GM19324 (cell line): ENCODE results near the gene CRHBP.
"Not testable (repeated sequence)": the region's sequence is repeated elsewhere in the genome, so short reads cannot be mapped to it uniquely, and the experiment has no call there.

Source experiments
- ATAC-seq: cut with Tn5 transposase; IDR thresholded peaks from one replicate; pipeline ENCODE4 v1.9.1; 2021; ENCODE audit warnings: mild to moderate bottlenecking, moderate library complexity; ENCODE audit not compliant: unreplicated experiment, low FRiP score

The CRHBP gene

DNA sequence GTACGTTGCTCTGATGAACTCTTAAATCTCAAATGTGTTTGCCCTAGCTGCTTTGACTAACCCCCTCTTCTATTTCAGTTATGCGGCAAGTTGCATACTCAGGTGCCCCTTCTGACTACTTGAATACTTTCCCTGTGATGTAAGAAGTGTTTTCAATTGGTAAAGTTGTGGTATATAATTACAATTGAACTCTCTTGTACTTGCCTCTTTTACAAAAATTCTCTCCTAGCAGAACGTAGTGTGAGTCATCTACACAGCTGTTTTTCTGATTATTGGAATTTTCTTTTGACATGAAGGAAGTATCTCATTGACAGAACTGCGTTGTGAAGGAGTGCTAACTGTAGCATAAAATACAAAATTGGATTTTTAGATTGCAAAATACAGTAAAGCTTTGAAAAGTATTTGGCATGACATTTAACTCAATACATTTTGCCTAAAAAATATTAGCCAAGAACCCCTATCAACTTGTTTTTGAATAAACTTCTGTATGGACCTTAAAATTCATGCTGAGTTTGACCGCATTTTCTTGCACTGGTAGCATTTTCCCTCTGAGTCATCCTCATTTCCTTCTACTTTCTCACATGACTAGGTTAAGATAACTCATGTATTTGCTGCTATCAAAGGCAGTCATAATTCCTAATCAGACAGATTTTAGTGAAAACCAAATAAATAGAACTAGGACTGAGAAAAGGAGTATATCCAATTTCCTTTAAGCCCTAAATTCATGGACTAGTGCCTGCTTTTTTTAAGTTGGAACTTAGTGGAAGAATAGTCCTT is 6.3 kb downstream of the CRHBP start:
- no peak for ATAC-seq

DNA sequence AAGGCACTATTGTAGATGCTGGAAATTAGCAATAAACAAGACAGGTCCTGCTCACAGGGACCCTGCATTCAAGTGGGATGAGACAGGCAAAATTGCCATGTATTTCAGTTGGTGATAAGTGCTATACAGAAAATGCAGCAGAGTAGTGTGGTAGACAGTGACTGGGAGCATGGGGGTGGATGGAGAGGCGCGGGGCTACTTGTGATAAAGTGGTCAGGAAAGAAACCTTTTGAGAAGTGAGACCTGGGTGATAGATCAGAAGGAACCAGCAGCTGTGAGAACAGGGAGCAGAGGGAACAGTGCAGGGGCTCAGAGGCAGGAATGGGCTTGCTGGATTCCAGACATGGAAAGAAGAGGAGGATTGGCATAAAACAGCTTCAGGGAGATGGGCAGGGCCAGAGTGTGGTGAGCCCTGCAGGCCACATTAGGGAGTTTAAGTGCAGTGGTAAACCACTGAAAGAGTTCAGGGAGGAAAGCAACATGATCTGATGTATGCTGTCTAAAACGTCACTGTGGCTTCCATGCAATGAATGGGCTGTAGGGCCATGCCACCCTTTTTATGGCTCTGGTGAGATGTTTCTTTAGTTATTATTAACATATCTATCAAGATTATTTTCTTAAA is 7.3 kb downstream of the CRHBP start:
- no peak for ATAC-seq

DNA sequence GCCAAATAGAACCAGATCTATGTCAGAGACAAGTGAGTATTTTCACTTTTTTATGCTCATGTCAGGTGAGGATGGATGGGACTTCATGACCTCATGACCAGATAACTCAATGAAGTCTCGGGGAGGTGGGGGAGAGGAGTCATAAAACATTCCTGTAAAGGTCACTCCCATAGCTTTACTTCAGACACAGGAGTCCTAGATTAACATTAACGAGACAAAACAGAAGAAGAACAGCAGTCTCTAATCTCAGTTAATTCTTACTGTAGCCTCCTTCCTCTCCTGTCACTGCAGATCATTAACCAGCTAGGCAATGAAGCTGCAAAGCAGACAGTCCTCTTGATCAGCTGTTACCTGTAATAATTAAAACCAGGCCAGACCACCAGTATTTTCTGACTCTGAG is 11.2 kb downstream of the CRHBP start:
- ATAC-seq = no peak

DNA sequence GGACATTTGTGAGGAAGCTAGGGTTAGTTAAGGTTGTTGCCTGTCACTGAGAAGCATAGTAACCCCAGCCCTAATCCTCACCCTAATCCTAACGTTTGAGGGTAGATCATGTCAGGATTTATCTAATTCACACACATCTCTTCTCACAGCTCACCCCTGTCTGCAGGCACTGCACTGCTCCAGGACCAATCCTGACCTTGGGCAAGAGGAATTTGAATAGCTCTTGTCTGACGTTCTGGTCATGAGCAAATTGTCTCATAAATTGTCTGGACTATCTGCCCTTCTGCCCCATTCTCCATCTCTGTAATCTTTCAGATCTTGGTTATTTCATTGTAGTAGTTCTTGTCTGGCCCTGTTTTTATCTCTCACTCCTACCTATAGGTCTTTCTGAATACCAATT is 18.7 kb downstream of the CRHBP start:
- no peak for ATAC-seq

DNA sequence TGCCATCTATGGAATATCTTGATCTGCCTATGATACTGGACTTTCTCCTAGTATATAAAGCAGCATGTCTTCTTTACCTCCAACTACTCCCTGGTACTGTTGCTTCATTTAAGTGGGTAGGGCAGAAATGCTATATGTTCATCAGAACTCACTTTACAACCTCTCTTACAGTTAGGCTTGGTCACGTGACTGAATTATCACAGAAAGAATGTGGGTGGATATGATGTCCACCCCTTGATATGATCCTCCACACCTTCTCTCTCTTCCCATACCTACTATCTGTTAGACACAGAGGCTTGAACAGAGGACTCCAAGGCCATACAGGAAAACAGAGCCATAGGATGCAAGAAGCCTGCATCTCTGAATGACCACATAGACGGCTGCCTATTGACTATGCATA is 19.8 kb downstream of the CRHBP start:
- no peak for ATAC-seq

DNA sequence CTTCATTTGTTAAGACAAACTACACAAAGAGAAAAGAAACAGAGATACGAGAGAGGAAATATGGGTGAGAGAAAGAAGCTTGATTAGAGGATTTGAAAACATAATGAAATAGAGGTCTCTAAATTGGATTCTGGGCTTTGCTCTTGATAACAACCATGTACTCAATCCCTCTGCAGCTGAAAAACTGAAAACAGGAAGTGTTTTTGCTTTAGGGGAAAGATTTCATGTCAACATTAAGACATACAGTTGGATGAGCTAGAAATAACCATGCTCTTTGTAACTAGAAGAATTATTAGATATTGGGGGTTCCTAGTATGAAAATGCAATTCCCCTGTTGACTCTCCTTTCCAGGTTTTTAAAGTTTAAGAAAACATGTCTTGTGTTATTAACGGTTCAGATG is 21.9 kb downstream of the CRHBP start:
- ATAC-seq = no peak

DNA sequence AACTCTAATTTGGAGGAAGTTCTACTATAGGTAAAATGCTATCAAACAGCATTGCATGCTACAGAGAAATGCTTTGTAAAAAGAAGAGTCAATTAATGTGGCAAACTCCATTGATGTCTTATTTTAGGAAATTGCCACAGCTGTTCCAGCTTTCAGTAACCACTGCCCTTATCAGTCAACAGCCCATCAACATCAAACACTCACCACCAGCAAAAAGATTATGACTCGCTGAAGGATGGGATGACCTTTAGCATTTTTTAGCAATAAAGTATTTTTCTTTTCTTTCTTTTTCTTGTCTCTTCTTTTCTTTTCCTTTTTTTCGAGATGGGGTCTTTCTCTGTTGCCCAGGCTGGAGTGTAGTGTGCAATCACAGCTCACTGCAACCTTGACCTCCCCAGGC is 26.0 kb downstream of the CRHBP start:
- ATAC-seq = no peak

DNA sequence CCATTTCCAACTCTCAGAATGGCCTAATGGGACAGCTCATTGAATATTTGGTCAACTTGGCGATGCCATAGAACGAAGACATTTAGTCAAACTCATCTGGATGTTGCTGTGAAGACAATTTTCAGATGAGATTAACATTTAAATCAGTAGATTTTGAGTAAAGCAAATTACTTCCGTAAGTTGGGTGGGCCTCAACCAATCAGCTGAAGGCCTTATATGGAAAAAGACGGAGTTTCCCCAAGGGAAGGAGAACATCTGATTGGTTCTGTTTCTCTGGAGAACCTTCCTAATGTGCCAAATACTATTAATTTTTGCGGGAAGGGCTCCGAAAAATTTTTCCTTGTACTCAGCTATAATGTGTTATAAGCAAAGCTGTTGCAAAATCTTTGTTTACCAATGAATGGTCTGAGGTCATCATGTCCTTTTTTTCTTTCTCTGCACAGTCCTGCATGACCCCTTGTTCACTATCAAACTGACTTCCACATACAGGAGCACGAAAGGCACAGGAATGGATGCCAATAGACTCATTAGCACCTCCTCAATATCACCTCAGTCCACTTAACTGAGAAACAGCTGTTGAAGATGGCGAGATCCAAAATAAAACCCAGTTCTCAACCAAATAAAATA is 27.8 kb downstream of the CRHBP start:
- ATAC-seq = no peak

DNA sequence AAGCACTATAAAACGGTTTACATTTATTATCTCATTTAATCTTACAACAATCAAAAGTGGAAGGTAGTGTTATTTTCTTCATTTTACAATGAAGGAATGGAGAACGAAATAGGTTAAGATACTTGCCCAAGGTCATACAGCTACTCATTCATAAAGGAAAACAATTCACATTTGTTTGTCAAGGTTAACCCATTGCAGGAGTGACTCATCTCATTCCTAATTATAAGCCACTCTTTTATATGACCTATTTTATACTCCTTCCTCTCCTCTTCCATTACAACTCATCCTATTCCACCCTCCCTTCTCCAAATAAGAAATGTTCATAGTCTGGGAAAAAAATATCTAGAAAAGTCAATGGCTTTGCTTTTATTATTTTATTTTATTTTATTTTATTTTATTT is 29.6 kb downstream of the CRHBP start:
- ATAC-seq = no peak

DNA sequence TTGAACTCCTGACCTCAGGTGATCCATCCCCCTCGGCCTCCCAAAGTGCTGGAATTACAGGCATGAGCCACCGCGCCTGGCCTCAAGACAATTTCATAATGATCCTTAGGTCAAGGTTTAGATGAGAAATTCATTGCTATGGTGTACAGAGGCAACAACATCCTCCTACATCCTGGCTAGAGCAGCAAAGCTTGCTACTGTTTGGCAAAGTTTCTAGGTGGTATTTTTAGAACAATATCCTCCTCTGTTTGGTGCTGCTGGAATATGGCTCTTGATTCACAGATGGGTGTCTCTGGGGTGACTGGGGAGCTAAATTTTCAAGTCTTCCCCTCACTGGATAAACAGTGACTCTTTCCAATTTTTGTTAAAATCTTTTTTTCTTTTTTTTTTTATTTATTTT is 30.6 kb downstream of the CRHBP start:
- ATAC-seq = no peak

DNA sequence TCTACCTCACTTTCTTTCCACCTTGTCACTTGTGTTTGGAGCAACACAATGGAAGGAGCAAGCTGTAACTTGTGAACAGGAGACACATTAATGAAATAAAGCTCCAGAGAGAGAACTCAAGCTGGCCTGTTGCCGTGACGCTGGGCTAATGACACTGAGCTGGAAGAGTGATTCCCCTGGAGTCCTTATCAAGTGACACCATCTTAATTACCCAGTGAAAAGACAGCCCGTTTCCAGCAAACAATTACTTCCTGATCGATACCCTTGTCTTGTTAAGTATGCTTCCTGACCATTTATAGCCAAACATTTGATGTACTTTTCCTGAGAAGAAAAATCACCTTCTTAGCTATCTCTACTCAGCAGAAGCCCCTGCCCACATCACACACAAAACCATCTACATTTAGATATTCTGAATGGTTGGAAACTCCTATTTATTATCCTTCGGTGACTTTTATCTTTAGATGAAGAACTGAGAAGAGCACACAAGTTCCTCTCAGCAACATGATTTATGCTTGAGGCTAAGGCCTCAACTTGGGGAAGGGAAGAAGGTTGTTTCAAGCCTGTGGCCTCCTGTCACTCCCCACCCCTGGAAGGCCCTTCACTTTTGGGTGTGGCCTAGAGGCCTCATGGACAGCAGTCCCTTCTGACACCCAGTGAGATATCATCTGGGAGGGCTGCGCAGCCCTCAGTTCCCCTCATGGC is 34.1 kb downstream of the CRHBP start:
- no peak for ATAC-seq

DNA sequence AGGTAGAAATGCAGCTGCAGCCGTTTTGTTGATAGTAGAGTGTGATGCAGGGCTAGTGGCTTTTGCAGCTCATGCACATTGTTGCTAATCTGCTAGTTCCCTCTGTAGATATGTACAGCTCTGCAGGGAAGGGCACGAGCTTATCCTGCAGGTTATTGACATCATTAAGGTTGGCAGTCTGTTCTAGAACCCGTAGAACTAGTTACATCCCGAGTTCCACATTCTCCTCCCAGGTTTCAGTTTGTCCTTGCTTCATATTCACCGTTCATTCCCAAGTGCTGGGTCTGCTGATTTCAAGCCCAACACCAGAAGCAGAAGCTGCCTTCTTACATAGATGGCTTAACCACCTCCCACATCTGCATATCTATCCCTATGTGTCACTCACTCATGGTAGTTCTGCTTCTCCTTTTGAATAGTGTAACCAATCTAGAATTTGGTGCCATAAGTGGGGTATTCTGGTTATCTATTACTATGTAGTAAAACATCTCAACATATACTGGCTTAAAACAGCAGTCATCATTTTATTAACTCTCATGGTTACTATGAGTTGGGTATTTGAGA is 38.1 kb downstream of the CRHBP start:
- no peak for ATAC-seq

DNA sequence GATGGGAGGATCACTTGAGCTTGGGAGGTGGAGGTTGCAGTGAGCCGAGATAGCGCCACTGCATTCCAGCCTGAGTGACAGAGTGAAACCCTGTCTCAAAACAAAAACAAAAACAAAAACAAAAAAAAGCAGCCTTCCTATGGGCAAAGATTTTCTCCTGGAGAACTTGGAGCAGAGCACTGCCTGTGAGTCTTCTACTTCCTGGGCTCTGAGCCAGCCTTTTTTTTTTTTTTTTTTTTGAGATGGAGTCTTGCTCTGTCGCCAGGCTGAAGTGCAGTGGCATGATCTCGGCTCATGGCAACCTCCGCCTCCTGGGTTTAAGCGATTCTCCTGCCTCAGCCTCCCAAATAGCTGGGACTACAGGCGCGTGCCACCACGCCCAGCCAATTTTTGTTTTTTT is 40.6 kb downstream of the CRHBP start:
- ATAC-seq = not testable (repeated sequence)

DNA sequence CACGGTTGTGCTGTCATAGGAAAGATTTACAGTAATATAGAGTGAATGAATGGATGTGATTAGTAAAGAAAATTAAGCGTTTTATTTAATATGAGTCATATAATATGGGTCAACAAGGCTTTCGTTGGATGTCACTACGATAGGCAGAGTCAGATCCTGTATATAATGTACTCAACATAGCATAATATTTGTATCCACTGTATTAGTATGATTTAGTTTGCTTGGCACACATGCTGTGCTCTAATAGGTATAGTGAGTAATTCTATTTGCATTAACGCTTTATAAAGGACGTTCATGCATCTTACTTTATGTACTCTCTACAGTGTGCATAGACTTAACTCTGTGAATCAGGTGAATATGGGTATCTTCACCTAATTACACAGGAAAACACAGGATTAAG is 41.5 kb downstream of the CRHBP start:
- no peak for ATAC-seq

DNA sequence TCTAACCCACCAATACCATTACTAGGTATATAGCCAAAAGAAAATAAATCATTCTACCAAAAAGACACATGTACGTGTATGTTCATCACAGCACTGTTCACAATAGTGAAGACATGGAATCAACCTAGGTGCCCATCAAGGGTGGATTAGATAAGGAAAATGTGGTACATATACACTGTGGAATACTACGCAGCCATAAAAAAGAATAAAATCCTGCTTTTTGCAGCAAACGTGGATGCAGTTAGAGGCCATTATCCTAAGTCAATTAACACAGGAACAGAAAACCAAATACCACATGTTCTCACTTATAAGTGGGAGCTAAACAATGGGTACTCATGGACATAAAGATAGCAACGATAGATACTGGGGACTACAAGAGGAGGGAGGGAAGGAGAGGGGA is 45.4 kb downstream of the CRHBP start:
- ATAC-seq = not testable (repeated sequence)

DNA sequence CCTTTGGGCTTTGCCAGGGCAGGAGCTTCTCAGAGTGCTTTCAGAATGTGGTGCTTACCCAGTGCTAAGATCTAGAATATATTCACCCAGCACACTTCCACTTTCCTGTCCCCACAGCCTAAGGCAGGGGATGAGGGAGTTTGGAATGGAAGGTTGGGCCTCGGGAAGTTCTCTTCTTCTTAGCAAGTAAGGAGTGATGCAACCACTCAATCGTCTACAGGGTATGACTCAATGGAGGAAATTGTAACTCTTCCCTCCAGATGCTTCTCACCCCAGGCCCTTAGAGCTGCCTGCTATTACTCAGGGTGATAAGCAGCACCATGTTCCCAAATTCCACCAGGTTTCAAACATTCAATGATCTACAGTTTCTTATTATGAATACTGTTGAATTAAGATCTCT is 46.6 kb downstream of the CRHBP start:
- ATAC-seq = no peak

DNA sequence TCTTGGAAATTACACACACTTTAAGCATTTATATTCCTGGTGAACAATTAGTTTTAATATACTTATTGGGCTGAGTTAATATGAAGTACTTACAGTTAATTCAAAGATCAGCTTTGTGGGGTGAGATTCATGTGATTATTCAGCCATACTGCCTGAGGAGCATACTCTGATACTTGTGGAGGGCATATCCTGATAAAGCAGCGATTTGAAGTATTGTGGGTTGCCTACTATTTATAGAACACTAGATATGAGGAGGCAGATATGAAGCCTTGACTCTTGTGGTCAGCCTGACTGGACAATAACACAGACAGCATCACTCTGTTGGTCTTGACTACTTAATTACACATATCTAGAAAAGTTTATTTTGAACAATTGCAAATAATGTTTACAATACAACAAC is 50.4 kb downstream of the CRHBP start:
- no peak for ATAC-seq

DNA sequence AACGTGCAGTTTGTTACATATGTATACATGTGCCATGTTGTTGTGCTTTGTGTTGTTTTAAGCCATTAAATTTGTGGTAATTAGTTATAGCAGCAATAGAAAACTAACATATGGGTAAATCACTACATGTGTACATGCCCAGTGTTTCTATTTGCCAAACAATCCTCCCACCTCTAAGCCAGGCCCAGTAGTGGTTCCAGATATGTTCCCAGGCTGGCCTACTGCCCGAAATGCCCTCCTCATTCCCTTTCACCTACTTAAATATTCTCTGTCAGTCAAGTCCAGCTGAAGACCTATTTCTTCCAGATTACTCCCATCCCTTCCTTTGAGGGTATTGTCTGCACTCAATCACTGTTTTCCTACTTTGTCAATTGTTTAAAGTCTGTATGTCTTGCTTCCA is 53.3 kb downstream of the CRHBP start:
- no peak for ATAC-seq

DNA sequence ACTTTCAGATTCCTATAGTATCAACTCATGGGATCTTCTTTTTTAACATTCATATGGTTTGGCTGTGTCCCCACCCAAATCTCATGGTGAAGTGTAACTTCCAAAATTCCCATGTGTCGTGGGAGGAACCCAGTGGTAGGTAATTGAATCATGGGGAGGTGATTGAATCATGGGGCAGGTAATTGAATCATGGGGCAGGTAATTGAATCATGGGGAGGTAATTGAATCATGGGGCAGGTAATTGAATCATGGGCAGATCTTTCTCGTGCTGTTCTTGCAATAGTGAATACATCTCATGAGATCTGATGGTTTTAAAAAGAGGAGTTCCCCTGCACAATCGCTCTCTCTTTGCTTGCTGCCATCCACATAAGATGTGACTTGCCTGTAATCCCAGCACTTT is 55.6 kb downstream of the CRHBP start:
- ATAC-seq = no peak

DNA sequence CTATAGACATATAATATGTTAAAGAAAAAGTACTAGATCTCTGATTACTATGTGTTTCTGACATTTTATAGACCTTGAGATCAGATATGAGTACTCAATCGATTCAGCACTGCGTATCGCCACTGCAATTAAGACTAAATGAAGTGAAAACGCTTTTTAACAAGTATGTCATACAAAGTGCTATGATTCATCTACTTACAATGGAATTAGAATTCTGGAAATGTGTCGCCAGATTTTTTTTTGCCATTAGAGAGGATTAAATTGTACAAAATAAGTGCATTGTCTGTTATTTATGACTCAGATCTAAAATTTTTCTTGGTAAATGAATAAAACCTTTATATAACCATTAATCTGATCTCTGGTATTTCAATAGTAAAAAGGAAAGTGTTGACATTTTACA is 57.4 kb downstream of the CRHBP start:
- no peak for ATAC-seq

DNA sequence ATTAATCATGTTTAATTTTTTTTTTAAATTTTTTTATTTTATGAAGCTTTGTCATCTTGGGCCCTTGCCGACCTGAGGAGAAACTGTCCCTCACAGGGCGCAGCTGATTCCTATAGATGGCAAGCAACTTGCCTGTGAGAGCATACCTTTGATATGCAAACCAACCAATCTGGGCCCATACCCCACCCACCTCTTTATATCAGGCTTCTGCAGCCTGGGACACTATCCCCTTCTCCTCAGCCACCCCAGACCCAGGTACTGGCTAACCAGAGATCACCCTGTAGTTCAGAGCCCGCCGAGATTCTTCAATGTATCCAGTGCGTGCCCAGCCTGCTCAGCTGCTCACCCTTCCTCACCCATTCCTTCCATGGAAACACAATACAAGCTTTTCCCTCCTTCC is 58.7 kb downstream of the CRHBP start:
- no peak for ATAC-seq
